Endothelial cell of umbilical vein (primary cell): ENCODE measurements around the gene C22orf39. TPM values are rescaled to one million over a fixed set of nuclear protein-coding genes. Genes with fewer than 3 reads are reported as not detected.
"Not testable (repeated sequence)": the region's sequence is repeated elsewhere in the genome, so short reads cannot be mapped to it uniquely, and the experiment has no call there.

ENCODE experiments used
- BruUV-seq: library from RNA; stranded (reverse); fragments of 400-500 nt; replicated peaks from 2 replicates; lab custom pipeline; 2021; lab: Mats Ljungman, UMichigan
- CTCF ChIA-PET: fragments of 300-600, 350-600 bp; sonication (Branson Sonifier 250); formaldehyde crosslinking; loops from one replicate; lab custom pipeline; 2021; ENCODE audit warnings: antibody characterized with exemption, inconsistent platforms; lab: Charles Lee
- POLR2A ChIA-PET: fragments of 300-600, 350-600 bp; sonication (Branson Sonifier 250); formaldehyde crosslinking; loops from one replicate; lab custom pipeline; 2021; ENCODE audit warnings: antibody characterized with exemption, inconsistent platforms; lab: Charles Lee
- DNase-seq: peaks from one replicate; pipeline ENCODE4 v3.0.0-alpha.2; 2011; ENCODE audit warnings: low read depth, low spot score
- FAIRE-seq: peaks from 2 replicates; lab custom pipeline; 2011; peaks lifted over from hg19 to GRCh38; lab: Jason Lieb, UNC
- H2AFZ ChIP-seq: 2 replicates; pipeline ENCODE4 v1.6.0; 2012; ENCODE audit warnings: low read depth, low read length, control low read depth, inconsistent platforms
- H3K27ac ChIP-seq: 2 replicates; pipeline ENCODE4 v1.5.1; 2011; ENCODE audit warnings: low read depth, mild to moderate bottlenecking, control low read depth, low read length, moderate library complexity; ENCODE audit not compliant: insufficient read depth
- H3K27me3 ChIP-seq, 2 experiments: 2 replicates each; pipeline versions ENCODE4 v1.6.0 to v1.6.1; 2011; ENCODE audit warnings: low read length in 2 of 2, mixed read lengths in 1 of 2; ENCODE audit not compliant: control insufficient read depth in 2 of 2, insufficient read depth in 2 of 2
- H3K36me3 ChIP-seq, 2 experiments: 2 replicates in 1 of 2; 3 replicates in 1 of 2; pipeline ENCODE4 v1.5.1; 2011; ENCODE audit warnings: low read length in 2 of 2, mild to moderate bottlenecking in 1 of 2, moderate library complexity in 1 of 2; ENCODE audit not compliant: control insufficient read depth in 2 of 2, insufficient read depth in 2 of 2; ENCODE audit errors: extremely low read depth in 1 of 2
- H3K4me1 ChIP-seq: 3 replicates; pipeline ENCODE4 v1.5.1; 2011; ENCODE audit warnings: mild to moderate bottlenecking, low read length; ENCODE audit not compliant: control insufficient read depth, insufficient read depth; ENCODE audit errors: extremely low read depth
- H3K4me2 ChIP-seq: 2 replicates; pipeline ENCODE4 v1.6.1; 2011; ENCODE audit warnings: low read length, control low read depth, mixed read lengths; ENCODE audit not compliant: insufficient read depth
- H3K4me3 ChIP-seq, 3 experiments: fragments of 200-600 bp in 1 of 3; sonication (generic), shearing (Covaris generic) in 1 of 3; replicated peaks in 1 of 3; 2 replicates each; pipeline ENCODE4 v1.5.1; 2011 to 2016; ENCODE audit warnings: control low read depth in 3 of 3, low read length in 3 of 3, mild to moderate bottlenecking in 2 of 3, inconsistent platforms in 1 of 3, low read depth in 1 of 3, moderate library complexity in 1 of 3; ENCODE audit not compliant: insufficient read depth in 1 of 3
- H3K79me2 ChIP-seq: 2 replicates; pipeline ENCODE4 v1.6.0; 2012; ENCODE audit warnings: low read length, inconsistent platforms; ENCODE audit not compliant: control insufficient read depth, insufficient read depth
- H3K9ac ChIP-seq: replicated peaks from 2 replicates; pipeline ENCODE3; 2011; ENCODE audit warnings: low read length, control low read depth; ENCODE audit not compliant: insufficient read depth; ENCODE audit errors: extremely low read depth
- H3K9me1 ChIP-seq: replicated peaks from 3 replicates; pipeline ENCODE4 v1.6.0; 2011; ENCODE audit warnings: mild to moderate bottlenecking, low read length; ENCODE audit not compliant: control insufficient read depth, insufficient read depth; ENCODE audit errors: extremely low read depth
- H3K9me3 ChIP-seq: replicated peaks from 2 replicates; pipeline ENCODE4 v1.5.1; 2012; ENCODE audit warnings: low read length, inconsistent platforms; ENCODE audit not compliant: control insufficient read depth, insufficient read depth
- H4K20me1 ChIP-seq: replicated peaks from 2 replicates; pipeline ENCODE3; 2011; ENCODE audit warnings: mild to moderate bottlenecking, low read length; ENCODE audit not compliant: control insufficient read depth, insufficient read depth; ENCODE audit errors: extremely low read depth
- FOS ChIP-seq: IDR thresholded peaks from 2 replicates; pipeline ENCODE4 v1.6.1; 2011; ENCODE audit warnings: mild to moderate bottlenecking, low read length, moderate library complexity, borderline replicate concordance; ENCODE audit not compliant: insufficient read depth
- GATA2 ChIP-seq: IDR thresholded peaks from 2 replicates; pipeline ENCODE4 v1.7.0; 2011; ENCODE audit warnings: low read depth, mild to moderate bottlenecking, moderate library complexity, mixed read lengths, low read length; ENCODE audit not compliant: insufficient read length, insufficient read depth
- JUN ChIP-seq: IDR thresholded peaks from 2 replicates; pipeline ENCODE4 v1.6.1; 2011; ENCODE audit warnings: borderline replicate concordance, low read depth; ENCODE audit not compliant: insufficient read length, insufficient read depth
- MYC ChIP-seq: IDR thresholded peaks from one replicate; pipeline ENCODE4 v1.6.1; 2011; ENCODE audit warnings: mild to moderate bottlenecking, low read depth, low read length
- POLR2A ChIP-seq: IDR thresholded peaks from 2 replicates; pipeline ENCODE4 v1.6.1; 2012; ENCODE audit warnings: low read depth, mild to moderate bottlenecking, control low read depth, low read length
- POLR2AphosphoS5 ChIP-seq: IDR thresholded peaks from 2 replicates; pipeline ENCODE4 v1.6.1; 2012; ENCODE audit warnings: low read depth, mild to moderate bottlenecking, control low read depth, low read length, moderate library complexity; ENCODE audit not compliant: insufficient read depth
- dilution Hi-C: fragments of 300-500 bp; cut with MboI; formaldehyde crosslinking; loops from one replicate; pipeline ENCODE4 v1.15.0; 2019; ENCODE audit warnings: low sequenced_read_pairs; ENCODE audit not compliant: extremely low pct_ligation_motif_present
- intact Hi-C: fragments of 100-400 bp; cut with micrococcal nuclease; formaldehyde crosslinking; loops from one replicate; pipeline ENCODE4 v1.10.0; 2022
- polyA plus RNA-seq, 4 experiments: library from polyadenylated mRNA; depleted of rRNA in 3 of 4; stranded (reverse) in 3 of 4; unstranded in 1 of 4; fragments of >200 nt; gene quantifications; 2 replicates each; pipeline versions ENCODE4 v1.2.1 to v1.2.3, GENCODE V29; 2011 to 2012; ENCODE audit warnings: missing spikeins in 1 of 4
- total RNA-seq: library from RNA; stranded (reverse); gene quantifications from 2 replicates; pipeline ENCODE4 v1.2.3, GENCODE V29; 2021

Gene C22orf39
- total and polyA plus RNA-seq, 2 donors (not counting 3 experiments of a cell fraction or from before 2014, with no cell fraction given), result 26.1 to 28.0 TPM

GRCh38 chr22:19438298-19438697, 9.2 kb downstream of the C22orf39 start:
- no TSS peak for BruUV-seq
- Histone ChIP-seq H3K9me1 (no peaks in the 10 kb centered on the region), H3K9ac (no peak overlapping the region), H3K4me1 (peaks cover 3% of the 10 kb centered on the region), H2AFZ (no peak overlapping the region), H3K27ac (no peak overlapping the region), H3K4me2 (no peak overlapping the region), H3K4me3 (no peak overlapping the region), H3K36me3 (peaks cover 5 to 8% of the 10 kb centered on the region in 2 experiments), H3K27me3 (no peaks in the 10 kb centered on the region), H3K79me2 (peaks cover 22% of the 10 kb centered on the region), H4K20me1 (no peaks in the 10 kb centered on the region), H3K9me3 (no peaks in the 10 kb centered on the region)
- FAIRE-seq (no peak), DNase-seq (no peak)
- CTCF ChIA-PET, result no interaction called here
- dilution Hi-C loops, result no loop called here
- TF ChIP-seq GATA2 (no peak), MYC (no peak), POLR2AphosphoS5 (no peak), JUN (no peak), POLR2A (no peak), FOS (no peak)
- intact Hi-C loops, result no loop called here
- POLR2A ChIA-PET, result no interaction called here

- H3K9me3 ChIP-seq, H3K4me1 ChIP-seq, DNase-seq, H2AFZ ChIP-seq, dilution Hi-C loops, CTCF ChIA-PET, POLR2A ChIA-PET, H3K4me3 ChIP-seq, H3K9ac ChIP-seq, H3K27ac ChIP-seq, BruUV-seq, H3K36me3 ChIP-seq, H3K4me2 ChIP-seq, H3K9me1 ChIP-seq, H3K27me3 ChIP-seq, FAIRE-seq, intact Hi-C loops, H4K20me1 ChIP-seq: not testable (repeated sequence)
- peaks cover 13% of the 10 kb centered on the region for H3K79me2 ChIP-seq
Observed at GRCh38 chr22:19436444-19437161, 10.9 kb downstream of the C22orf39 start.
